ENCODE data around the gene P2RY4.

- no peak for TF ChIP-seq EP300 (IDR thresholded peaks at IDR 0.05)
- no peak for TF ChIP-seq POLR2AphosphoS5 (IDR thresholded peaks at IDR 0.05)
- no peak for TF ChIP-seq CTCF (IDR thresholded peaks at IDR 0.05)
- no peak for TF ChIP-seq POLR2A (IDR thresholded peaks at IDR 0.05)
Measured at GRCh38 chrX:70280573-70280972, 20.6 kb upstream of the P2RY4 start.
